ENCODE data around the gene GRAMD1C. TPM values are rescaled to one million over a fixed set of nuclear protein-coding genes. Genes with fewer than 3 reads are reported as not detected.

GRAMD1C gene
- total and polyA plus RNA-seq, 9 of the 15 experiments (the other 6 are each of a cell fraction or from before 2014, with no cell fraction given), result not detected

DNA sequence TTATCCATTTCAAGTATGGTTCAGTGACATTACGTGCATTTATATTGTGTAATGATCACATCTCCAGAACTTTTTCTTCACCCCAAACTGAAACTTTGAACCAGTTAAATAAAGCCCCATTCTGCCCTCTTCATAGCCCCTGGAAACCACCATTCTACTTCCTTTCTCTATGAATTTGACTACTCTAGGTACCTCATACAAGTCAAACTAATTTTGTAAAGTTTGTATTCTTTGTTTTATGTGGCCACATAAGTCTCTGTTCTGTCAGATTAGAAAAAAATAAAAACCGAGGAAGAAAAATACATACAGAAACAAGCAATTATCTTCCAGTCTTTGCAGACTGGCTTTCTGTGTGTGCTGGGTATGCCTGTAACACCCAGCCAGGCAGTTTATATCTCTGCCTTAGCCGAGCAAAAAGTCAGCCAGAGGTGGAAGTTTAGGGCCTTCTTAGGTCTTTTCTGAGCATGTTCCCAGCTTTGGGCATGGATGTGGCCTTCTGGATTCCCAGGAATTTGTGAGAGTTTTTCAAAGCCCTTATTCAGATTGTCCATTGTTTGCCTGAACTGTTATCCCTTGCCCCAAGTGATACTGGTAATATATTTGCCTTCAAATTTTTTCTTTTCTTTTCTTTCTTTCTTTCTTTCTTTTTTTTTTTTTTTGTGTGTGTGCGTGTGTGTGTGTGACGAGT, 6.0 kb upstream of the GRAMD1C start:
- CTCF ChIA-PET (ENCODE audit: low intra/inter-chr PET ratio), result no interaction called here
- Histone ChIP-seq H2AFZ (ENCODE audit: low read depth, low read length) (no peak overlapping the region), H3K4me3 (no peak overlapping the region), H3K9ac (ENCODE audit: insufficient read depth in 1 of 2, low read depth in 2 of 2, low read length in 2 of 2) (no peak overlapping the region), H3K9me3 (replicated peaks; ENCODE audit: control insufficient read depth, insufficient read depth, low read depth, low read length) (no peaks in the 10 kb centered on the region), H3K9me1 (ENCODE audit: control insufficient read depth, insufficient read depth, low read length) (no peaks in the 10 kb centered on the region), H4K20me1 (replicated peaks; ENCODE audit: control insufficient read depth, insufficient read depth, low read length) (no peaks in the 10 kb centered on the region), H3K27ac (ENCODE audit: extremely low read depth, low read depth, low read length) (no peak overlapping the region), H3K79me2 (ENCODE audit: control insufficient read depth, insufficient read depth, low read length) (no peaks in the 10 kb centered on the region), H3K4me2 (ENCODE audit: insufficient read depth, low read length) (no peak overlapping the region), H3K4me1 (replicated peaks in 1 of 2; ENCODE audit: control insufficient read depth in 2 of 2, insufficient read depth in 2 of 2, low read length in 2 of 2) (no peaks in the 10 kb centered on the region), H3K36me3 (ENCODE audit: control insufficient read depth, insufficient read depth, low read length) (no peaks in the 10 kb centered on the region), H3K27me3 (ENCODE audit: control insufficient read depth in 2 of 2, insufficient read depth in 2 of 2, low read length in 2 of 2) (peaks cover 0 to 11% of the 10 kb centered on the region in 2 experiments; a peak in 3 of 5 replicates)
- DNase-seq (ENCODE audit: extremely low read depth in 1 of 4, low spot score in 3 of 4), result no peak
- FAIRE-seq, result no peak
- no peak for ATAC-seq
- in situ Hi-C loops (cut with MboI) (no loop called here), intact Hi-C loops (cut with micrococcal nuclease) (loop anchor here (10.0 kb wide), 1 partner anchor 322 kb away; no protein-coding TSS in a partner anchor)
- no TSS peak for BruUV-seq (replicated peaks)
- POLR2A ChIA-PET, result no interaction called here
- 7% methylated on average over 3 of the region's 5 CpGs for WGBS (ENCODE audit: insufficient coverage, low coverage, missing lambda C conversion rate)
- TF ChIP-seq HDGF (IDR thresholded peaks at IDR 0.05) (no peak), FIP1L1 (IDR thresholded peaks at IDR 0.05; ENCODE audit: low read depth, low read length, poor library complexity, severe bottlenecking) (no peak)
- TF ChIP-seq, protein P1, sequence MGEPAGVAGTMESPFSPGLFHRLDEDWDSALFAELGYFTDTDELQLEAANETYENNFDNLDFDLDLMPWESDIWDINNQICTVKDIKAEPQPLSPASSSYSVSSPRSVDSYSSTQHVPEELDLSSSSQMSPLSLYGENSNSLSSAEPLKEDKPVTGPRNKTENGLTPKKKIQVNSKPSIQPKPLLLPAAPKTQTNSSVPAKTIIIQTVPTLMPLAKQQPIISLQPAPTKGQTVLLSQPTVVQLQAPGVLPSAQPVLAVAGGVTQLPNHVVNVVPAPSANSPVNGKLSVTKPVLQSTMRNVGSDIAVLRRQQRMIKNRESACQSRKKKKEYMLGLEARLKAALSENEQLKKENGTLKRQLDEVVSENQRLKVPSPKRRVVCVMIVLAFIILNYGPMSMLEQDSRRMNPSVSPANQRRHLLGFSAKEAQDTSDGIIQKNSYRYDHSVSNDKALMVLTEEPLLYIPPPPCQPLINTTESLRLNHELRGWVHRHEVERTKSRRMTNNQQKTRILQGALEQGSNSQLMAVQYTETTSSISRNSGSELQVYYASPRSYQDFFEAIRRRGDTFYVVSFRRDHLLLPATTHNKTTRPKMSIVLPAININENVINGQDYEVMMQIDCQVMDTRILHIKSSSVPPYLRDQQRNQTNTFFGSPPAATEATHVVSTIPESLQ (CRISPR knock-in tag; IDR thresholded peaks at IDR 0.05), result no peak
